H1 (cell line): ENCODE results near the gene TNP1. TPM values are rescaled to one million over a fixed set of nuclear protein-coding genes. Genes with fewer than 3 reads are reported as not detected.

Experiments
- CTCF ChIA-PET: fragments of 300-600 bp; sonication (Branson Sonifier 250); formaldehyde crosslinking; loops from one replicate; lab custom pipeline; 2021; ENCODE audit not compliant: partially characterized antibody; lab: Charles Lee
- POLR2A ChIA-PET: fragments of 300-600 bp; sonication (Branson Sonifier 250); formaldehyde crosslinking; loops from one replicate; lab custom pipeline; 2021; ENCODE audit warnings: inconsistent platforms; ENCODE audit not compliant: partially characterized antibody; lab: Charles Lee
- DNase-seq, 2 experiments: peaks; one replicate each; pipeline versions ENCODE4 v3.0.0 to v3.0.0-alpha.2; 2010 to 2022; ENCODE audit warnings: low spot score in 2 of 2, low read depth in 1 of 2, mixed read lengths in 1 of 2
- FAIRE-seq: peaks from 2 replicates; lab custom pipeline; 2011; peaks lifted over from hg19 to GRCh38; lab: Jason Lieb, UNC
- H2AFZ ChIP-seq: 2 replicates; pipeline ENCODE4 v1.8.1; 2012; ENCODE audit warnings: low read length, inconsistent platforms
- H2AK5ac ChIP-seq: 2 replicates; pipeline ENCODE4 v1.6.1; 2013; ENCODE audit warnings: low read depth, low read length
- H2BK120ac ChIP-seq: replicated peaks from 2 replicates; pipeline ENCODE3; 2013; ENCODE audit warnings: low read depth, low read length, inconsistent platforms
- H2BK12ac ChIP-seq: 2 replicates; pipeline ENCODE4 v1.6.1; 2013; ENCODE audit warnings: low read depth, low read length
- H2BK15ac ChIP-seq: 2 replicates; pipeline ENCODE4 v1.6.1; 2013; ENCODE audit warnings: low read length
- H2BK20ac ChIP-seq: 2 replicates; pipeline ENCODE4 v1.6.1; 2013; ENCODE audit warnings: low read length
- H2BK5ac ChIP-seq: 2 replicates; pipeline ENCODE4 v1.6.1; 2013; ENCODE audit warnings: low read depth, low read length
- H3K14ac ChIP-seq: 2 replicates; pipeline ENCODE4 v1.6.1; 2013; ENCODE audit warnings: inconsistent platforms; ENCODE audit not compliant: insufficient read length
- H3K18ac ChIP-seq: 2 replicates; pipeline ENCODE4 v1.6.1; 2013; ENCODE audit warnings: low read length; ENCODE audit errors: extremely low read depth
- H3K23ac ChIP-seq: 2 replicates; pipeline ENCODE4 v1.6.1; 2013; ENCODE audit warnings: inconsistent platforms; ENCODE audit not compliant: insufficient read length
- H3K23me2 ChIP-seq: 2 replicates; pipeline ENCODE4 v1.6.1; 2013; ENCODE audit warnings: low read depth, low read length
- H3K27ac ChIP-seq: 2 replicates; pipeline ENCODE4 v1.6.1; 2011; ENCODE audit warnings: low read depth, low read length, inconsistent platforms
- H3K27me3 ChIP-seq, 4 experiments: replicated peaks in 1 of 4; 1 replicate in 1 of 4; 2 replicates in 3 of 4; pipeline versions ENCODE4 v1.6.1 to v1.8.1; 2011 to 2013; ENCODE audit warnings: low read length in 3 of 4, mild to moderate bottlenecking in 3 of 4, inconsistent platforms in 2 of 4, mixed read lengths in 2 of 4, moderate library complexity in 1 of 4; ENCODE audit not compliant: control insufficient read depth in 3 of 4, insufficient read depth in 3 of 4; ENCODE audit errors: extremely low read depth in 1 of 4
- H3K36me3 ChIP-seq, 4 experiments: 2 replicates each; pipeline versions ENCODE4 v1.6.1 to v1.8.1; 2011 to 2013; ENCODE audit warnings: mild to moderate bottlenecking in 4 of 4, low read length in 3 of 4, moderate library complexity in 2 of 4, control low read depth in 1 of 4, inconsistent platforms in 1 of 4; ENCODE audit not compliant: insufficient read depth in 4 of 4, control insufficient read depth in 2 of 4
- H3K4ac ChIP-seq: replicated peaks from 2 replicates; pipeline ENCODE3; 2013; ENCODE audit warnings: low read length, low read depth, mixed read lengths, inconsistent platforms; ENCODE audit not compliant: insufficient read length
- H3K4me1 ChIP-seq, 4 experiments: replicated peaks in 1 of 4; 1 replicate in 1 of 4; 2 replicates in 3 of 4; pipeline versions ENCODE4 v1.6.1 to v1.8.1; 2011 to 2013; ENCODE audit warnings: low read length in 3 of 4, inconsistent platforms in 2 of 4, mixed read lengths in 1 of 4; ENCODE audit not compliant: insufficient read depth in 4 of 4, control insufficient read depth in 3 of 4
- H3K4me2 ChIP-seq, 2 experiments: 2 replicates each; pipeline versions ENCODE4 v1.6.1 to v1.8.1; 2011 to 2013; ENCODE audit warnings: low read depth in 2 of 2, low read length in 2 of 2, control low read depth in 1 of 2, inconsistent platforms in 1 of 2, mild to moderate bottlenecking in 1 of 2; ENCODE audit not compliant: insufficient read depth in 1 of 2
- H3K4me3 ChIP-seq, 4 experiments: fragments of 200-600, 300-600 bp in 1 of 4; sonication (generic), shearing (Covaris generic), sonication (Bioruptor Twin) in 1 of 4; 2 replicates each; pipeline versions ENCODE4 v1.5.1 to v1.8.1; 2011 to 2016; ENCODE audit warnings: low read length in 4 of 4, low read depth in 3 of 4, control low read depth in 2 of 4, inconsistent platforms in 2 of 4, mild to moderate bottlenecking in 2 of 4, mixed read lengths in 1 of 4, moderate library complexity in 1 of 4; ENCODE audit not compliant: insufficient read depth in 2 of 4; ENCODE audit errors: extremely low read depth in 1 of 4
- H3K56ac ChIP-seq: replicated peaks from 2 replicates; pipeline ENCODE3; 2013; ENCODE audit warnings: low read depth, mild to moderate bottlenecking, mixed read lengths, low read length, inconsistent platforms; ENCODE audit not compliant: insufficient read length
- H3K79me1 ChIP-seq: 2 replicates; pipeline ENCODE4 v1.6.1; 2013; ENCODE audit warnings: low read depth, low read length, control low read depth
- H3K79me2 ChIP-seq, 2 experiments: 2 replicates each; pipeline versions ENCODE4 v1.6.1 to v1.8.1; 2012 to 2013; ENCODE audit warnings: low read length in 2 of 2, mild to moderate bottlenecking in 2 of 2, inconsistent platforms in 1 of 2; ENCODE audit not compliant: insufficient read depth in 2 of 2, control insufficient read depth in 1 of 2
- H3K9ac ChIP-seq, 4 experiments: replicated peaks in 1 of 4; 1 replicate in 1 of 4; 2 replicates in 3 of 4; pipeline versions ENCODE4 v1.6.1 to v1.8.1; 2011 to 2013; ENCODE audit warnings: low read depth in 3 of 4, low read length in 3 of 4, control low read depth in 2 of 4, mild to moderate bottlenecking in 2 of 4, moderate library complexity in 2 of 4, inconsistent platforms in 1 of 4; ENCODE audit errors: extremely low read depth in 1 of 4
- H3K9me3 ChIP-seq, 2 experiments: 2 replicates each; pipeline versions ENCODE4 v1.6.1 to v1.8.1; 2012 to 2013; ENCODE audit warnings: mild to moderate bottlenecking in 2 of 2, moderate library complexity in 2 of 2, control low read depth in 1 of 2, inconsistent platforms in 1 of 2, low read depth in 1 of 2, low read length in 1 of 2, mixed read lengths in 1 of 2; ENCODE audit not compliant: insufficient read depth in 2 of 2
- H4K20me1 ChIP-seq, 2 experiments: replicated peaks in 1 of 2; 2 replicates each; pipeline versions ENCODE3 to v1.8.1; 2011 to 2013; ENCODE audit warnings: inconsistent platforms in 2 of 2, low read length in 2 of 2, mild to moderate bottlenecking in 1 of 2; ENCODE audit not compliant: insufficient read depth in 2 of 2, control insufficient read depth in 1 of 2
- H4K5ac ChIP-seq: 2 replicates; pipeline ENCODE4 v1.6.1; 2013; ENCODE audit warnings: low read length, low read depth, mixed read lengths, inconsistent platforms; ENCODE audit not compliant: insufficient read length
- H4K8ac ChIP-seq: 2 replicates; pipeline ENCODE4 v1.8.0; 2013; ENCODE audit warnings: mild to moderate bottlenecking, moderate library complexity, low read length, inconsistent platforms; ENCODE audit not compliant: insufficient read depth; ENCODE audit errors: extremely low read depth
- H4K91ac ChIP-seq: replicated peaks from 2 replicates; pipeline ENCODE3; 2013; ENCODE audit warnings: low read length, mixed read lengths, inconsistent platforms; ENCODE audit not compliant: insufficient read length
- HDAC6 ChIP-seq: IDR thresholded peaks from one replicate; pipeline ENCODE4 v1.7.1; 2012; ENCODE audit warnings: low read depth, mild to moderate bottlenecking, inconsistent platforms, low read length, moderate library complexity
- NANOG ChIP-seq: IDR thresholded peaks from 2 replicates; pipeline ENCODE4 v1.6.1; 2011; ENCODE audit warnings: low read length, low read depth, mild to moderate bottlenecking, inconsistent platforms; ENCODE audit not compliant: insufficient read depth, poor library complexity, severe bottlenecking
- TBP ChIP-seq: IDR thresholded peaks from 2 replicates; pipeline ENCODE4 v1.6.1; 2011; ENCODE audit warnings: low read depth, low read length, improper control_type of control experiment
- WGBS, 2 experiments: shearing (Covaris generic) in 1 of 2; methylation state at CpG; one replicate each; pipeline versions ENCODE4 v1.1.6 to v1.1.7; 2013 to 2015; ENCODE audit warnings: low lambda C conversion rate in 2 of 2, mixed read lengths in 2 of 2, inconsistent platforms in 1 of 2, low coverage in 1 of 2, missing lambda C conversion rate in 1 of 2; ENCODE audit not compliant: insufficient replicate concordance in 2 of 2, insufficient coverage in 1 of 2, insufficient read length in 1 of 2; ENCODE audit errors: extremely low coverage in 1 of 2, missing lambda C conversion rate in 1 of 2; 5-methylcytosine and 5-hydroxymethylcytosine counted together
- polyA plus RNA-seq, 7 experiments: library from polyadenylated mRNA; depleted of rRNA in 3 of 7; stranded (reverse) in 5 of 7; unstranded in 2 of 7; fragments of >200 nt in 5 of 7; fragments of 200-250 nt in 2 of 7; gene quantifications; 1 replicate in 5 of 7; 2 replicates in 1 of 7; 4 replicates in 1 of 7; pipeline versions ENCODE4 v1.2.1 to v1.2.3, GENCODE V29; 2011 to 2013; ENCODE audit warnings: missing spikeins in 2 of 7, mixed read lengths in 2 of 7
- total RNA-seq: library from RNA; stranded (reverse); fragmentation: NEBNext Ultra II Directional; extraction: Animal tissue kit (Norgen Biotek cat#: 25700); gene quantifications from 2 replicates; pipeline ENCODE4 v1.2.1, GENCODE V29; 2021

Gene TNP1
- total and polyA plus RNA-seq, 2 of the 8 experiments (the other 6 are each of a cell fraction or from before 2014, with no cell fraction given): not detected

GRCh38 chr2:216822470-216822869 is 37.4 kb downstream of the TNP1 start:
- no peak overlapping the region for H2BK15ac ChIP-seq
- H3K23ac ChIP-seq: no peak overlapping the region
- no peak overlapping the region for H3K56ac ChIP-seq
- no peak overlapping the region for H2BK120ac ChIP-seq
- H4K20me1 ChIP-seq: no peaks in the 10 kb centered on the region
- H2BK12ac ChIP-seq: no peak overlapping the region
- no peaks in the 10 kb centered on the region for H3K36me3 ChIP-seq
- FAIRE-seq (no peak), DNase-seq (no peak)
- no peaks in the 10 kb centered on the region for H3K23me2 ChIP-seq
- no peak overlapping the region for H4K5ac ChIP-seq
- H2BK20ac ChIP-seq: no peak overlapping the region
- no peak for TF ChIP-seq NANOG
- no peak for TF ChIP-seq HDAC6
- TF ChIP-seq TBP: no peak
- no peak overlapping the region for H3K27ac ChIP-seq
- no peak overlapping the region for H4K91ac ChIP-seq
- no peak overlapping the region for H3K4me2 ChIP-seq
- H3K79me2 ChIP-seq: no peaks in the 10 kb centered on the region
- no peak overlapping the region for H2BK5ac ChIP-seq
- no peak overlapping the region for H3K4ac ChIP-seq
- no peaks in the 10 kb centered on the region for H3K27me3 ChIP-seq
- CTCF ChIA-PET: no interaction called here
- POLR2A ChIA-PET: no interaction called here
- H3K79me1 ChIP-seq: no peaks in the 10 kb centered on the region
- H2AK5ac ChIP-seq: no peak overlapping the region
- no peak overlapping the region for H3K18ac ChIP-seq
- 67% methylated on average over 1 of the region's 1 CpG; no CpG with 5 or more reads in 1 of the 2 experiments for WGBS, 2 experiments
- no peak overlapping the region for H3K9ac ChIP-seq
- no peaks in the 10 kb centered on the region for H3K9me3 ChIP-seq
- H3K4me3 ChIP-seq: no peak overlapping the region
- no peak overlapping the region for H4K8ac ChIP-seq
- H2AFZ ChIP-seq: no peak overlapping the region
- no peaks in the 10 kb centered on the region; a peak in 2 of 7 replicates for H3K4me1 ChIP-seq
- H3K14ac ChIP-seq: no peak overlapping the region
